GM12878 (cell line): Measurements from ENCODE around the gene MORF4L2. TPM values are rescaled to one million over a fixed set of nuclear protein-coding genes. Genes with fewer than 3 reads are reported as not detected.

ENCODE experiments used
- ATAC-seq: fragments of 200-7000 bp; cut with Tn5 transposase; 3 replicates; pipeline ENCODE4 v1.9.1; 2020; ENCODE audit warnings: mild to moderate bottlenecking, moderate library complexity
- BruUV-seq: library from RNA; stranded (reverse); fragments of 400-500 nt; replicated peaks from 2 replicates; lab custom pipeline; 2021; lab: Mats Ljungman, UMichigan
- CTCF ChIA-PET: fragments of 300-600 bp; sonication (Branson Sonifier 250); formaldehyde crosslinking; extraction: SDS; loops from one replicate; lab custom pipeline; 2021; ENCODE audit warnings: inconsistent platforms; lab: Yijun Ruan, JAX
- POLR2A ChIA-PET: fragments of 350-600 bp; formaldehyde crosslinking; extraction: SDS; loops from one replicate; lab custom pipeline; 2021; ENCODE audit warnings: inconsistent platforms; lab: Charles Lee
- RAD21 ChIA-PET: fragments of 300-600 bp; sonication (Branson Sonifier 250); formaldehyde crosslinking; loops from one replicate; lab custom pipeline; 2023; ENCODE audit warnings: antibody characterized with exemption; ENCODE audit not compliant: unreplicated experiment; lab: Charles Lee
- SMC1A ChIA-PET: fragments of 300-600 bp; sonication (Branson Sonifier 250); formaldehyde crosslinking; loops from one replicate; lab custom pipeline; 2023; ENCODE audit not compliant: unreplicated experiment, uncharacterized antibody; lab: Charles Lee
- DNase-seq: peaks from one replicate; pipeline ENCODE4 v3.0.0-alpha.2; 2011; ENCODE audit warnings: low read depth, low spot score
- FAIRE-seq: peaks from 3 replicates; lab custom pipeline; 2011; peaks lifted over from hg19 to GRCh38; lab: Jason Lieb, UNC
- H2AFZ ChIP-seq: 2 replicates; pipeline ENCODE4 v1.6.0; 2011; ENCODE audit warnings: low read depth, low read length, control low read depth; ENCODE audit not compliant: control insufficient read depth
- H3K27ac ChIP-seq: 2 replicates; pipeline ENCODE4 v1.5.1; 2011; ENCODE audit warnings: control low read depth; ENCODE audit not compliant: control insufficient read depth, insufficient read depth
- H3K27me3 ChIP-seq, 2 experiments: replicated peaks in 1 of 2; 2 replicates each; pipeline versions ENCODE4 v1.6.0 to v1.6.1; 2011; ENCODE audit warnings: low read length in 1 of 2; ENCODE audit not compliant: control insufficient read depth in 2 of 2, insufficient read depth in 2 of 2
- H3K36me3 ChIP-seq, 2 experiments: 2 replicates each; pipeline ENCODE4 v1.5.1; 2011; ENCODE audit warnings: low read length in 1 of 2; ENCODE audit not compliant: control insufficient read depth in 2 of 2, insufficient read depth in 2 of 2
- H3K4me1 ChIP-seq: 2 replicates; pipeline ENCODE4 v1.6.1; 2011; ENCODE audit warnings: mild to moderate bottlenecking, low read length, moderate library complexity, mixed read lengths; ENCODE audit not compliant: control insufficient read depth, insufficient read depth
- H3K4me2 ChIP-seq: 2 replicates; pipeline ENCODE4 v1.6.0; 2011; ENCODE audit warnings: control low read depth; ENCODE audit not compliant: control insufficient read depth, insufficient read depth
- H3K4me3 ChIP-seq: fragments of 200-600 bp; sonication (generic); 2 replicates; pipeline ENCODE4 v1.5.1; 2016
- H3K79me2 ChIP-seq: 2 replicates; pipeline ENCODE4 v1.6.0; 2011; ENCODE audit warnings: low read length; ENCODE audit not compliant: control insufficient read depth, insufficient read depth
- H3K9ac ChIP-seq: 2 replicates; pipeline ENCODE4 v1.8.0; 2011; ENCODE audit warnings: low read length, control low read depth, mixed read lengths; ENCODE audit not compliant: control insufficient read depth, insufficient read depth
- H3K9me3 ChIP-seq: replicated peaks from 3 replicates; pipeline ENCODE4 v1.5.1; 2011; ENCODE audit warnings: mild to moderate bottlenecking, low read length; ENCODE audit not compliant: control insufficient read depth, insufficient read depth
- H4K20me1 ChIP-seq: 2 replicates; pipeline ENCODE4 v1.6.0; 2011; ENCODE audit not compliant: control insufficient read depth, insufficient read depth
- ASH2L ChIP-seq: fragments of 300-600, 200-600 bp; sonication (generic); IDR thresholded peaks from 2 replicates; pipeline ENCODE4 v1.6.1; 2017; ENCODE audit warnings: low read depth, mild to moderate bottlenecking, borderline replicate concordance
- EGR1 ChIP-seq, 2 experiments: IDR thresholded peaks; 1 replicate in 1 of 2; 2 replicates in 1 of 2; pipeline ENCODE4 v1.6.1; 2011 to 2012; ENCODE audit warnings: low read depth in 2 of 2, low read length in 2 of 2, borderline replicate concordance in 1 of 2, mild to moderate bottlenecking in 1 of 2, moderate library complexity in 1 of 2
- FOXK2 ChIP-seq: fragments of 450-650 bp; IDR thresholded peaks from 2 replicates; pipeline ENCODE4 v1.6.1; 2017; ENCODE audit warnings: mild to moderate bottlenecking, moderate library complexity
- SMAD1 ChIP-seq: fragments of 450-650 bp; IDR thresholded peaks from 2 replicates; pipeline ENCODE4 v1.6.1; 2018; ENCODE audit warnings: mild to moderate bottlenecking, low read depth; ENCODE audit not compliant: partially characterized antibody
- SRF ChIP-seq, 2 experiments: IDR thresholded peaks; 2 replicates each; pipeline ENCODE4 v1.6.1; 2011; ENCODE audit warnings: low read depth in 2 of 2, low read length in 2 of 2, mild to moderate bottlenecking in 1 of 2, moderate library complexity in 1 of 2
- TARDBP ChIP-seq: IDR thresholded peaks from 2 replicates; pipeline ENCODE4 v1.6.1; 2016; ENCODE audit warnings: borderline replicate concordance
- ZBED1 ChIP-seq: IDR thresholded peaks from 2 replicates; pipeline ENCODE4 v1.6.1; 2016; ENCODE audit warnings: borderline replicate concordance
- WGBS: methylation state at CpG from one replicate; pipeline ENCODE4 v1.1.6; 2016; ENCODE audit warnings: low lambda C conversion rate; ENCODE audit not compliant: insufficient replicate concordance, insufficient coverage; ENCODE audit errors: missing lambda C conversion rate; 5-methylcytosine and 5-hydroxymethylcytosine counted together
- in situ Hi-C: fragments of 300-500 bp; cut with MboI; formaldehyde crosslinking; loops from 9 replicates; pipeline ENCODE4 v1.14.3; 2018; ENCODE audit warnings: mixed read lengths
- intact Hi-C: fragments of 100-400 bp; cut with micrococcal nuclease; formaldehyde crosslinking; loops from one replicate; pipeline ENCODE4 v1.14.2; 2022; ENCODE audit not compliant: unreplicated experiment
- polyA plus RNA-seq, 11 experiments: library from polyadenylated mRNA; depleted of rRNA in 4 of 11; unstranded in 6 of 11; stranded (reverse) in 5 of 11; fragments of >200 nt; fragmentation: Nextera tagmentation in 4 of 11; fragmentation: Illumina TruSeq in 1 of 11; extraction: Ambion mirVana in 4 of 11; extraction: Trizol in 1 of 11; gene quantifications; 1 replicate in 1 of 11; 2 replicates in 10 of 11; pipeline versions ENCODE4 v1.2.1 to v1.2.3, GENCODE V29; 2011 to 2016; ENCODE audit warnings: inconsistent platforms in 2 of 11, missing spikeins in 2 of 11, low read depth in 1 of 11
- total RNA-seq, 4 experiments: library from RNA; depleted of rRNA in 3 of 4; stranded (reverse); fragments of >200 nt in 3 of 4; fragmentation: Illumina TruSeq in 1 of 4; extraction: Trizol in 1 of 4; gene quantifications; 2 replicates each; pipeline versions ENCODE4 v1.2.1 to v1.2.3, GENCODE V29; 2013 to 2021
- TF ChIP-seq, protein P1 (sequence below): fragments of 450-650 bp; formaldehyde crosslinking; IDR thresholded peaks from 2 replicates; pipeline ENCODE4 v1.5.0; 2022; ENCODE audit warnings: mild to moderate bottlenecking, missing genetic modification characterization
- TF ChIP-seq, protein P2 (sequence below): fragments of 450-650 bp; IDR thresholded peaks from 2 replicates; pipeline ENCODE4 v1.6.1; 2017; ENCODE audit warnings: low read depth, mild to moderate bottlenecking, moderate library complexity
- TF ChIP-seq, protein P3 (sequence below): fragments of 450-650 bp; IDR thresholded peaks from 2 replicates; pipeline ENCODE4 v1.6.1; 2018; ENCODE audit warnings: borderline replicate concordance, mild to moderate bottlenecking; ENCODE audit not compliant: partially characterized antibody

The MORF4L2 gene
- total and polyA plus RNA-seq, 10 of the 15 experiments (the other 5 are each of a cell fraction or from before 2014, with no cell fraction given) = 118 to 311 (median 199) TPM

DNA sequence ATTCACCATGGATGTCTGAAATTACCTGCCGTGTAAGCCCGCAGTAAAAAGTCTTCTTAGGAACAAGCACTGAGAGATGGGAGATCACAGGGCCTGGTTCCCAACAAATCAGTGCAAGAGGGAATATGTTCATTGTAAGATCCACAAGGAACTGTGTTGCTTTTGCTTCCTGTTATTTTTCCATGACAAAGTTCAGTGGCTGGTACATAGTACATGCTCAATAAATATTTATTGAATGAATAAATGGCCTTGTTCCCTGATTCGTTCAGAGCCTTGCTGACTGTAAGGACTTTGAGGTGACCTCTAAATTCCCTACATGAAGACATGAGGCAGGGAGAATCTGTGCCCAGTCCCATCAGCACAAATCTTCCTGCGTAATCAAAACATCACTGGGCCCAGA lies 31.6 kb upstream of the MORF4L2 start:
- 37% methylated on average over 4 of the region's 4 CpGs for WGBS
- ATAC-seq (no peak), FAIRE-seq (no peak), DNase-seq (no peak)
- Histone ChIP-seq H3K27me3 (no peaks in the 10 kb centered on the region), H3K9me3 (no peaks in the 10 kb centered on the region), H3K36me3 (no peaks in the 10 kb centered on the region), H4K20me1 (no peaks in the 10 kb centered on the region), H3K9ac (no peak overlapping the region), H3K79me2 (no peaks in the 10 kb centered on the region), H3K4me3 (no peak overlapping the region), H2AFZ (no peak overlapping the region), H3K4me1 (no peaks in the 10 kb centered on the region), H3K27ac (no peak overlapping the region), H3K4me2 (no peak overlapping the region)
- ChIA-PET SMC1A (no interaction called here), RAD21 (no interaction called here), CTCF (no interaction called here), POLR2A (no interaction called here)
- intact Hi-C loops = no loop called here
- in situ Hi-C loops = no loop called here
- no peak for TF ChIP-seq TARDBP
- TF ChIP-seq SRF (IDR thresholded peaks at IDR 0.05; ENCODE audit: low read depth in 2 of 2, low read length in 2 of 2) = no peak
- BruUV-seq = no TSS peak

DNA sequence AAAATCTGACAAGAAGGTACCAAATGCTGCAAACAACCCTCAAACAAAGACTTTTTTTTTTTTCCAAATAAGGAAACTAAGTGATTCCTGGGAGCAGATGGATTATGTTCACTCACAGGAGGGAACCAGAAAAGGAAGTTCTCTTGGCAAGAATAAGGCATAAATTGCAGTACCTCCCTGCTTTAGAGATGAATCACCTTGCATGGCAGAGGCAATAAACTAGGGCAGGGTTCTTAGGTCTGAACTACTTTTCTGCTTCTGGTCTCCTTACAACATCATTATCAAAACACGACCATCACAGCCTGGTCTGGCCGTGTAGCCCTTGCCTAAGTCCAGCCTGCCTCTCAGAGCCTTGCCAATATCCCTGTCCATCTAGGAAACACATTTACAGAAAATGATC lies 30.5 kb upstream of the MORF4L2 start:
- H3K79me2 ChIP-seq = no peaks in the 10 kb centered on the region
- H3K9ac ChIP-seq = no peak overlapping the region
- no peaks in the 10 kb centered on the region for H3K36me3 ChIP-seq
- ATAC-seq (no peak), DNase-seq (no peak), FAIRE-seq (no peak)
- no peaks in the 10 kb centered on the region for H3K4me1 ChIP-seq
- H4K20me1 ChIP-seq = no peaks in the 10 kb centered on the region
- intact Hi-C loops = no loop called here
- no peaks in the 10 kb centered on the region for H3K27me3 ChIP-seq
- in situ Hi-C loops = no loop called here
- RAD21 ChIA-PET = no interaction called here
- no TSS peak for BruUV-seq
- 0% methylated on average over 2 of the region's 2 CpGs for WGBS
- no peak overlapping the region for H3K27ac ChIP-seq
- SMC1A ChIA-PET = no interaction called here
- H2AFZ ChIP-seq = no peak overlapping the region
- CTCF ChIA-PET = interaction anchor here (0.7 to 1.2 kb wide), 2 partner anchors 10 to 26 kb away, joined by 3 to 5 read pairs; no protein-coding TSS in a partner anchor
- no peak overlapping the region for H3K4me2 ChIP-seq
- POLR2A ChIA-PET = no interaction called here
- no peak overlapping the region for H3K4me3 ChIP-seq
- H3K9me3 ChIP-seq = no peaks in the 10 kb centered on the region
- TF ChIP-seq ASH2L = no peak
- TF ChIP-seq EGR1 (IDR thresholded peaks at IDR 0.05; ENCODE audit: borderline replicate concordance in 1 of 2, low read depth in 2 of 2, low read length in 2 of 2) = no peak
- TF ChIP-seq, protein P1, sequence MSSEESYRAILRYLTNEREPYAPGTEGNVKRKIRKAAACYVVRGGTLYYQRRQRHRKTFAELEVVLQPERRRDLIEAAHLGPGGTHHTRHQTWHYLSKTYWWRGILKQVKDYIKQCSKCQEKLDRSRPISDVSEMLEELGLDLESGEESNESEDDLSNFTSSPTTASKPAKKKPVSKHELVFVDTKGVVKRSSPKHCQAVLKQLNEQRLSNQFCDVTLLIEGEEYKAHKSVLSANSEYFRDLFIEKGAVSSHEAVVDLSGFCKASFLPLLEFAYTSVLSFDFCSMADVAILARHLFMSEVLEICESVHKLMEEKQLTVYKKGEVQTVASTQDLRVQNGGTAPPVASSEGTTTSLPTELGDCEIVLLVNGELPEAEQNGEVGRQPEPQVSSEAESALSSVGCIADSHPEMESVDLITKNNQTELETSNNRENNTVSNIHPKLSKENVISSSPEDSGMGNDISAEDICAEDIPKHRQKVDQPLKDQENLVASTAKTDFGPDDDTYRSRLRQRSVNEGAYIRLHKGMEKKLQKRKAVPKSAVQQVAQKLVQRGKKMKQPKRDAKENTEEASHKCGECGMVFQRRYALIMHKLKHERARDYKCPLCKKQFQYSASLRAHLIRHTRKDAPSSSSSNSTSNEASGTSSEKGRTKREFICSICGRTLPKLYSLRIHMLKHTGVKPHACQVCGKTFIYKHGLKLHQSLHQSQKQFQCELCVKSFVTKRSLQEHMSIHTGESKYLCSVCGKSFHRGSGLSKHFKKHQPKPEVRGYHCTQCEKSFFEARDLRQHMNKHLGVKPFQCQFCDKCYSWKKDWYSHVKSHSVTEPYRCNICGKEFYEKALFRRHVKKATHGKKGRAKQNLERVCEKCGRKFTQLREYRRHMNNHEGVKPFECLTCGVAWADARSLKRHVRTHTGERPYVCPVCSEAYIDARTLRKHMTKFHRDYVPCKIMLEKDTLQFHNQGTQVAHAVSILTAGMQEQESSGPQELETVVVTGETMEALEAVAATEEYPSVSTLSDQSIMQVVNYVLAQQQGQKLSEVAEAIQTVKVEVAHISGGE (CRISPR knock-in tag) = no peak
- TF ChIP-seq, protein P2, sequence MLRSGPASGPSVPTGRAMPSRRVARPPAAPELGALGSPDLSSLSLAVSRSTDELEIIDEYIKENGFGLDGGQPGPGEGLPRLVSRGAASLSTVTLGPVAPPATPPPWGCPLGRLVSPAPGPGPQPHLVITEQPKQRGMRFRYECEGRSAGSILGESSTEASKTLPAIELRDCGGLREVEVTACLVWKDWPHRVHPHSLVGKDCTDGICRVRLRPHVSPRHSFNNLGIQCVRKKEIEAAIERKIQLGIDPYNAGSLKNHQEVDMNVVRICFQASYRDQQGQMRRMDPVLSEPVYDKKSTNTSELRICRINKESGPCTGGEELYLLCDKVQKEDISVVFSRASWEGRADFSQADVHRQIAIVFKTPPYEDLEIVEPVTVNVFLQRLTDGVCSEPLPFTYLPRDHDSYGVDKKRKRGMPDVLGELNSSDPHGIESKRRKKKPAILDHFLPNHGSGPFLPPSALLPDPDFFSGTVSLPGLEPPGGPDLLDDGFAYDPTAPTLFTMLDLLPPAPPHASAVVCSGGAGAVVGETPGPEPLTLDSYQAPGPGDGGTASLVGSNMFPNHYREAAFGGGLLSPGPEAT = no peak
- no peak for TF ChIP-seq ZBED1
- no peak for TF ChIP-seq FOXK2
- TF ChIP-seq, protein P3, sequence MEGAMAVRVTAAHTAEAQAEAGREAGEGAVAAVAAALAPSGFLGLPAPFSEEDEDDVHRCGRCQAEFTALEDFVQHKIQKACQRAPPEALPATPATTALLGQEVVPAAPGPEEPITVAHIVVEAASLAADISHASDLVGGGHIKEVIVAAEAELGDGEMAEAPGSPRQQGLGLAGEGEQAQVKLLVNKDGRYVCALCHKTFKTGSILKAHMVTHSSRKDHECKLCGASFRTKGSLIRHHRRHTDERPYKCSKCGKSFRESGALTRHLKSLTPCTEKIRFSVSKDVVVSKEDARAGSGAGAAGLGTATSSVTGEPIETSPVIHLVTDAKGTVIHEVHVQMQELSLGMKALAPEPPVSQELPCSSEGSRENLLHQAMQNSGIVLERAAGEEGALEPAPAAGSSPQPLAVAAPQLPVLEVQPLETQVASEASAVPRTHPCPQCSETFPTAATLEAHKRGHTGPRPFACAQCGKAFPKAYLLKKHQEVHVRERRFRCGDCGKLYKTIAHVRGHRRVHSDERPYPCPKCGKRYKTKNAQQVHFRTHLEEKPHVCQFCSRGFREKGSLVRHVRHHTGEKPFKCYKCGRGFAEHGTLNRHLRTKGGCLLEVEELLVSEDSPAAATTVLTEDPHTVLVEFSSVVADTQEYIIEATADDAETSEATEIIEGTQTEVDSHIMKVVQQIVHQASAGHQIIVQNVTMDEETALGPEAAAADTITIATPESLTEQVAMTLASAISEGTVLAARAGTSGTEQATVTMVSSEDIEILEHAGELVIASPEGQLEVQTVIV = no peak
- TF ChIP-seq SMAD1 = no peak
